Sciatic nerve (tissue), 2 donors: ENCODE results near the gene APBA3. TPM values are rescaled to one million over a fixed set of nuclear protein-coding genes. Genes with fewer than 3 reads are reported as not detected.
"Not testable (repeated sequence)": the region's sequence is repeated elsewhere in the genome, so short reads cannot be mapped to it uniquely, and the experiment has no call there.

Source experiments
- ATAC-seq: fragments of 200-7000 bp; cut with Tn5 transposase; one replicate; pipeline ENCODE4 v1.9.1; 2020; ENCODE audit warnings: mild to moderate bottlenecking, moderate library complexity
- DNase-seq: peaks from one replicate; pipeline ENCODE4 v3.0.0-alpha.2; 2020; ENCODE audit warnings: low spot score
- intact Hi-C: fragments of 100-400 bp; cut with DNase I; formaldehyde crosslinking; loops from one replicate; pipeline ENCODE4 v1.14.2; 2022
- total RNA-seq: library from RNA; stranded (reverse); fragmentation: NEBNext Ultra II Directional; extraction: Animal tissue kit (Norgen Biotek cat#: 25700); gene quantifications from one replicate; pipeline ENCODE4 v1.2.1, GENCODE V29; 2021
- donor health status: DM: no; HTN: no; CAD: no.
- donor health status: DM: no; HTN: no; CAD: no.

APBA3 gene
- total RNA-seq, 1 donor from 2014 or later: 26.1 TPM

- intact Hi-C loops: no loop called here
- DNase-seq (no peak), ATAC-seq (no peak)
Observed at GRCh38 chr19:3774621-3775373, 13.3 kb upstream of the APBA3 start.

DNA sequence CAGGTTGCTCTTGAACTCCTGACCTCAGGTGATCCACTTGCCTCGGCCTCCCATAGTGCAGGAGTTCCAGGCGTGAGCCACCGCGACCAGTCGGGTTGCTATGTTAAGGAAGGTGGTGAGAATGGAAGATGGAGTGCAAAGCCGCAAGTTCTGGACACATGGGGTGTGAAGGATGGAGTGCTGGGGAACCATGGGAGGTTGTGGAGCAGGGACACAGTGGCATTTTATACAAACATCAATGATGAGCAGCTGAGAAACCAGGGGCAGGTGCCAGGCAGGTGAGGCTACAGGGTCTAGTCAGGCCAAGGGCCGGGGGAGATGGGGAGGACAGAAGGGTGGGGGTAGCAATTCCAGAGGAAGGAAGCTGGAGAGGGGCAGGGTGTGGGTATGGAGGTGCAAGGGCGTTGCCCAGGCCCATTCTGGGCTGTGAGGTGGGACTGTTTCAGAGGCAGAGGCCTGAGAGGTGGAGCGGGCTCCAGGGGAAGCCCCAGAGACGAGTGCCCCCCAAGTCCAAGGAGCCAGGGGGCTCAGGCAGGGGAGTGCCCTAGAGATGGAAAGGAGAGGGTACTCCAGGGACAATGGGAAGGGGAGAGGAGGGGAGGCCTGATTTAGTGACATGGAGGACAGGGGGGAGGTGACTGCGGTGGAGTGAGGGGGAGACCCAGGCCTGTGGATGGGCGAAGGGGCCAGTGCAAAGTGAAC lies 12.5 kb upstream of the APBA3 start:
- ATAC-seq (no peak), DNase-seq (no peak)
- intact Hi-C loops: no loop called here

- DNase-seq (no peak), ATAC-seq (no peak)
- intact Hi-C loops: no loop called here
Observed at GRCh38 chr19:3771906-3772455, 10.5 kb upstream of the APBA3 start, which contains the start of gene RAX2. TSS of gene RAX2 (minus strand) at chr19:3772228. CDS start at chr19:3771742, 486 bp downstream.

- intact Hi-C loops: no loop called here
- DNase-seq (no peak), ATAC-seq (no peak)
Observed at GRCh38 chr19:3771000-3771905, 9.8 kb upstream of the APBA3 start.

DNA sequence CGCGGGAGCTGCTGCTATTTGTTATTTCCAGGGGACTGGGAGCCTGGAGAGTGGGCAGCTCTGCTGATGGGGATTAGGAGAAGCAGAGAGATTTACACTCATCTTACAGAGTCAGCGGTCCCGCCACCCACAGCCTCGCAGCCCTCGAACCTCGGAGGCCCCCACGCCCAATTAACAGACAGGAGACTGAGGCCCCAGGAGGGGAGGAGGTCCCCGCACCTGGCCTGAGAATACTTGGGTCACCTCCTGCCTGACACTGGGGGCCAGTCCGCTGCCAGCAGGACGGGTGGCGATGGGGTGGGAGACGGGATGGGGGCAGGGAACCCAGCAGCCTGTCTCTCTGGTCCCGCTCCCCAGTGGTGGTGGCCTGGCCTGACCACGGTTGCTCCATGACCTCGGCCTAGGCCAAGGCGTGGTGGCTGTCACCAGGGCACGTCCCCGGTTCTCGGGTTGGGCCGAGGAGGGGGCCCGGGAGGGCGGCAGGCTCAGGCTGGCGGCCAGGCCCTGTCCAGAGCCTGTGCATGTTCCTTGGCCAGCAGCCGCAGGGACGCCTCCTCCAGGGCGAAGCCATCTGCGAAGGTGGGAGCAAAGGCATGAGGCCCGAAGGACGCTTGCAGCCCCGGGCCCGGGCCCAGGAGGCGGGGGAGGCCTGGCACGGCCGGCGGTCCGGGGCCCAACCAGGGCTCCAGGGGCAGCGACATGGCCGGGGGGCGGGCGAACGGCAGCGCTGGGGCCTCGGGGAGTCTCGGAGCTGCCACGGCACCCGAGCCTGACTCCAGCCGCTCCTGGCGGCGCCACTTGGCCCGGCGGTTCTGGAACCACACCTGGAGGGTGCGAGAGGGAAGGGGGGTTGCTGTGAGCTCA lies 8.9 kb upstream of the APBA3 start:
- no peak for DNase-seq
- ATAC-seq: peak; percentile 14
- intact Hi-C loops: no loop called here

DNA sequence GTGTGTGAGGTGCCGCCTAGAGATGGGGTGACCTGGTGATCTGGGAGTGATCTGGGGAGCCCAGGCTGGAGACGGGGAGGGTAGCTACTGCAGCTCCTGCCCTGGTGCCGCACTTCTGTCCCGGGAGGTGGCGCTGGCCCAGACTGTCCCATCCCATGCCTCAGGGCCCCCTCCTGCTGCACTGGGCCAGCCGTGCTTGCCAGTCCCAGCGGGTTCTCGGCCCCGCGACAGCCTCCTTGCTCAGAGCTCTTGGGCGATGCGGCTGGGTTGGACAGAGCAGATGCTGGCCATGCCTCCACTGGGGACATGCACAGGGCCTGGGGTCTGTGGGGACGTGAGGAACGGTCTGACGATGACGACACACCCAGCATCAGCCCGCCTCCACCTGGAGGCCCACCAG lies 8.0 kb upstream of the APBA3 start:
- intact Hi-C loops: no loop called here
- ATAC-seq (no peak), DNase-seq (no peak)

GRCh38 chr19:3768748-3769099 lies 7.2 kb upstream of the APBA3 start:
- ATAC-seq (no peak), DNase-seq (no peak)
- intact Hi-C loops: no loop called here

DNA sequence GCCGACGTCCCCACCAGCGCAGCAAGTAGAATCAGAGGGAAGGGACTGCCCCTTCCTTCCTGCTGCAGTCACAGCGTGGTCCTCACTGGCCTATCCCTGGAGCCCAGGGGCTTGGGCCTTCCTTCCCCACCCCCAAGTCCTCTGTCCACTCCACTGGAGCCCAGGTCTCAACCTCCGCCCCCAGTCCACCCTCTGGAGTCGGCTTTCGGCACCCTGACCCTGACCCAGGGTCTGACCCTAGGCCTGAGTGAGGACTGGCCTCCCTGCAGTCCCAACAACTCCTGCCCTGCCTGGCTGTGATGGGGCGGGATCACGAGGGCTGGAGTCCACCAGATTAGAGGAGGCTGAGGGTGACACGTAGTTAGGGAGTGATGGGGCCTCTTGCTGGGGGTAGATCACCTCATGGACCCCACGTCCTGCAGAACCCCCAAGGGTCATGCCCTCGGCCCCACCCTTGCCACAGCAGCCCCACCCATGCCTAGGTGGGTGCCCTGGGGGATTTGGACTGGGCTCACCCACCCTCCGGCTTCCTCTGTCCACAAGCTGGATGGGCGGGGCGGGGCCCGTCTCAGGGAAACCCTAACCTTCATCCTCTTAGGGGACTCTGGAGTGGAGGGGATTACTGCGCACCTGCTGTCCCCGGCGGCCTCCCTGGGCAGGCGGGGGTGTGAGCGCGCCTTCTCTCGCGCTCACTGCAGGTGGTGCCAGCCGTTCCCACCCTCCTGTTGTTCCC lies 6.7 kb upstream of the APBA3 start:
- intact Hi-C loops: no loop called here
- ATAC-seq (no peak), DNase-seq (no peak)

GRCh38 chr19:3767050-3767449 lies 5.6 kb upstream of the APBA3 start:
- intact Hi-C loops: no loop called here
- DNase-seq: no peak
- no peak for ATAC-seq

DNA sequence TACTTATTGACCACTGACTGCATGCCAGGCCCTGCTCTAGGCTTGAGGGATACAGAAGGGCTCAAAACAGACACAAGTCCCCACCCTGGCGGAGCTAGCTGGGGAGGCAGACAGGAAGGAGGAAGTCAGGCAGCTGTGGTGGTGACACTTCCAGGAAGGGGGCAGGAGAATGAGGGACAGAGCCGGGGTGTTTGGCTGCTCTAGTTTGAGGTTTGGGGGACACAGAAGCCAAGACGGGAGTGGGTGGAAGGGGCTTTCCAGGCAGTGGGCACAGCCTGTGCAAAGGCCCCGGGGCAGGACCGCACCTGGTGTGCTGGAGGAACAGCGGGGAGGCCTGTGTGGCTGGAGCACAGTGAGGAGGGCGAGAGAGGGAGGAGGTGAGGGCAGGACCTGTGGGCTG lies 5.0 kb upstream of the APBA3 start:
- intact Hi-C loops: no loop called here
- no peak for DNase-seq
- no peak for ATAC-seq

GRCh38 chr19:3765757-3766156 lies 4.3 kb upstream of the APBA3 start:
- intact Hi-C loops, DNase-seq: not testable (repeated sequence)

GRCh38 chr19:3765121-3765520 lies 3.6 kb upstream of the APBA3 start:
- intact Hi-C loops: no loop called here
- no peak for DNase-seq

More at GRCh38 chr19:3765757-3766156, 4.3 kb upstream of the APBA3 start:
- ATAC-seq: not testable (repeated sequence)

GRCh38 chr19:3762501-3763459 lies 1.3 kb upstream of the APBA3 start, which contains the start of gene MRPL54:
TSS of gene MRPL54 (plus strand) at chr19:3762682. CDS start at chr19:3762701, 19 bp downstream.
- ATAC-seq (peak; percentile 98), DNase-seq (peak; percentile 99)
- intact Hi-C loops: no loop called here

More at GRCh38 chr19:3765121-3765520, 3.6 kb upstream of the APBA3 start:
- ATAC-seq: no peak

- DNase-seq (no peak), ATAC-seq (no peak)
- intact Hi-C loops: no loop called here
Observed at GRCh38 chr19:3762130-3762473, 610 bp upstream of the APBA3 start.

DNA sequence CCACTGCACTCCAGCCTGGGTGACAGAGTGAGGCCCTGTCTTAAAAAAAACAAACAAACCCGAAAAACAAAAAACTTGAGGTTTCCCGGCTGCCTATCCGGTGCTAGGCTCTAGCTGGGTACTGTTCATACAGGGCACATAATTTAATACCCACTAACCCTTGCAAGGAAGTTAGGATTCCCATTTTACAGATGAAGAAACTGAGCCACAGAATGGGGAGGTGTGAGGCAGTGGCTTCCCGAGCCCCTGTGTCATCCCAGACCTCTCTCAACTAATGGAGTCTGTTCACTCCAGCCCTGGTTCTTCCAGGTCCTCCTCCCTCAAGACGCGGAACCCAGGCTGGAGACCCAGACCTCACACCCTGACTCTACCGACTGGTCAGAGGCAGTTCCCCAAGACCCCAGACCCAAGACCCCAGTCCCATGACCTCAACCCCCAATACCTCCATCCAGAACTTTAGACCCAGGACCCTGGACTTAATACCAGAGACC lies 576 bp downstream of the APBA3 start:
- intact Hi-C loops: no loop called here
- ATAC-seq (no peak), DNase-seq (no peak)

- ATAC-seq (no peak), DNase-seq (no peak)
- intact Hi-C loops: no loop called here
Observed at GRCh38 chr19:3759482-3760254, 1.8 kb downstream of the APBA3 start.
